Prostate gland (tissue), 2 donors: ENCODE results near the gene ATG101. TPM values are rescaled to one million over a fixed set of nuclear protein-coding genes. Genes with fewer than 3 reads are reported as not detected.

Experiments used
- DNase-seq: peaks from one replicate; pipeline ENCODE4 v3.0.0-alpha.2; 2019; ENCODE audit warnings: low spot score
- H3K27ac ChIP-seq, 2 donors: fragments of 200-600 bp; sonication (generic); 2 replicates each; pipeline ENCODE4 v1.5.1; 2017 to 2019
- H3K27me3 ChIP-seq: fragments of 200-600 bp; sonication (generic); replicated peaks from 2 replicates; pipeline ENCODE4 v1.5.1; 2019; ENCODE audit not compliant: insufficient read depth
- H3K36me3 ChIP-seq, 2 donors: fragments of 200-600 bp; sonication (generic); 1 replicate in 1 of 2; 2 replicates in 1 of 2; pipeline versions ENCODE4 v1.5.1 to v1.8.1; 2017 to 2019
- H3K4me1 ChIP-seq: fragments of 200-600 bp; sonication (generic); replicated peaks from 2 replicates; pipeline ENCODE4 v1.5.1; 2019
- H3K4me3 ChIP-seq, 2 donors: fragments of 200-600 bp; sonication (generic); 2 replicates each; pipeline ENCODE4 v1.5.1; 2017 to 2019
- H3K9me3 ChIP-seq: fragments of 200-600 bp; sonication (generic); 2 replicates; pipeline ENCODE4 v1.5.1; 2017
- POLR2A ChIP-seq: fragments of 450-650 bp; IDR thresholded peaks from one replicate; pipeline ENCODE4 v1.6.1; 2016; ENCODE audit warnings: antibody characterized with exemption, mild to moderate bottlenecking
- POLR2AphosphoS5 ChIP-seq: sonication (generic); formaldehyde crosslinking; IDR thresholded peaks from one replicate; pipeline ENCODE4 v1.6.1; 2017; ENCODE audit warnings: antibody characterized with exemption
- WGBS: methylation state at CpG from one replicate; pipeline ENCODE4 v1.1.5; 2018; 5-methylcytosine and 5-hydroxymethylcytosine counted together
- intact Hi-C: fragments of 100-400 bp; cut with DNase I; formaldehyde crosslinking; loops from one replicate; pipeline ENCODE4 v1.14.2; 2022
- total RNA-seq, 2 donors: library from RNA; depleted of rRNA; stranded (reverse); fragments of >200 nt; gene quantifications; one replicate each; pipeline ENCODE4 v1.1.0, GENCODE V29; 2016
- TF ChIP-seq, protein P1 (sequence below), 4 experiments: fragments of 200-600 bp in 2 of 4; fragments of 450-650 bp in 2 of 4; sonication (generic) in 2 of 4; IDR thresholded peaks; 1 replicate in 3 of 4; 2 replicates in 1 of 4; pipeline ENCODE4 v1.5.1; 2016 to 2019; ENCODE audit warnings: antibody characterized with exemption in 4 of 4, mild to moderate bottlenecking in 2 of 4, moderate library complexity in 2 of 4

The ATG101 gene
- total RNA-seq, 2 donors from 2014 or later: 60.0 to 64.1 TPM

DNA sequence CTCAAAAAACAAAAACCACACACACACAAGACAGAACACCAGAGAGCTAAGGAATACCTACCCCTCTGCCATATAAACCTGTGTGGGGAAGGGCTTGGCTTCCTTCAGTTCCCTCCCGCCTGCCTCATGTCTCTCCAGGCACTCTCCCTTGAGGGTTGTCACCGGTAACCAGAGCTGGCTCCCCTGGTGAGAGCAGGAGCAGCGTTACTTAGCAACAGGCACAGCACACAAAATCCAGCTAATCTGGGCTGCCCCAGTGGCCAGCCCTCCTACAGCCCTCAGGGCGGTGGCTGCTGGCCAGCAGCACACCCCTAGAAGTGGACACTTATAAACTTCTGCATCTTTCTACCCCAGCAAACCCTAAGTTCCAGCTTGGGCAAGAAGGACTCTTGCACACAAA, 40.1 kb upstream of the ATG101 start:
- H3K4me1 ChIP-seq: peaks cover 5% of the 10 kb centered on the region
- no peaks in the 10 kb centered on the region for H3K36me3 ChIP-seq
- no peak for DNase-seq
- intact Hi-C loops: no loop called here
- 45% methylated on average over 4 of the region's 4 CpGs for whole genome bisulfite sequencing
- no peaks in the 10 kb centered on the region for H3K9me3 ChIP-seq
- no peaks in the 10 kb centered on the region for H3K27me3 ChIP-seq
- TF ChIP-seq POLR2AphosphoS5 (peak; percentile 36), POLR2A (no peak)
- TF ChIP-seq, protein P1, sequence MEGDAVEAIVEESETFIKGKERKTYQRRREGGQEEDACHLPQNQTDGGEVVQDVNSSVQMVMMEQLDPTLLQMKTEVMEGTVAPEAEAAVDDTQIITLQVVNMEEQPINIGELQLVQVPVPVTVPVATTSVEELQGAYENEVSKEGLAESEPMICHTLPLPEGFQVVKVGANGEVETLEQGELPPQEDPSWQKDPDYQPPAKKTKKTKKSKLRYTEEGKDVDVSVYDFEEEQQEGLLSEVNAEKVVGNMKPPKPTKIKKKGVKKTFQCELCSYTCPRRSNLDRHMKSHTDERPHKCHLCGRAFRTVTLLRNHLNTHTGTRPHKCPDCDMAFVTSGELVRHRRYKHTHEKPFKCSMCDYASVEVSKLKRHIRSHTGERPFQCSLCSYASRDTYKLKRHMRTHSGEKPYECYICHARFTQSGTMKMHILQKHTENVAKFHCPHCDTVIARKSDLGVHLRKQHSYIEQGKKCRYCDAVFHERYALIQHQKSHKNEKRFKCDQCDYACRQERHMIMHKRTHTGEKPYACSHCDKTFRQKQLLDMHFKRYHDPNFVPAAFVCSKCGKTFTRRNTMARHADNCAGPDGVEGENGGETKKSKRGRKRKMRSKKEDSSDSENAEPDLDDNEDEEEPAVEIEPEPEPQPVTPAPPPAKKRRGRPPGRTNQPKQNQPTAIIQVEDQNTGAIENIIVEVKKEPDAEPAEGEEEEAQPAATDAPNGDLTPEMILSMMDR (IDR thresholded peaks at IDR 0.05): no peak
- no peak overlapping the region for H3K4me3 ChIP-seq
- H3K27ac ChIP-seq: peak overlapping the region in 1 of 2 donors; percentile 97

DNA sequence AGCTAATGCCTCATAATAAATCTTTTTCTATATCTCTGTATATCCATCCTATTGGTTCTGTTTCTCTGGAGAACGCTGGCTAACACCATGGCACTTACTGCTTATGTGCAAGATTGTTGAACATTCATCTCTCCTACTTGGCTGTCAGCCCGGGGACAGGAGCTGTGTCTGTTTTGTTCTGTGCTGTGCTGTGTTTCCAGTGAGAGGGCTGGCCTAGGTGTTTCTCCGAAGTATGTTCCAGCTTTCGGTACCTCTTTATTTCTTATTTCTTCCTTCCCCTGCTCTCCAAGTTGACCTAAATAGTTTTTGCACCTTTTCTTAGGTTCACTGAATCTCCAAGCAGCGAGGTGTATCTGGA, 37.4 kb upstream of the ATG101 start:
- Histone ChIP-seq H3K27ac (peak overlapping the region; percentile 94 to 97), H3K4me3 (peak overlapping the region in 1 of 2 donors; percentile 16)
- WGBS: 0% methylated on average over 5 of the region's 5 CpGs

DNA sequence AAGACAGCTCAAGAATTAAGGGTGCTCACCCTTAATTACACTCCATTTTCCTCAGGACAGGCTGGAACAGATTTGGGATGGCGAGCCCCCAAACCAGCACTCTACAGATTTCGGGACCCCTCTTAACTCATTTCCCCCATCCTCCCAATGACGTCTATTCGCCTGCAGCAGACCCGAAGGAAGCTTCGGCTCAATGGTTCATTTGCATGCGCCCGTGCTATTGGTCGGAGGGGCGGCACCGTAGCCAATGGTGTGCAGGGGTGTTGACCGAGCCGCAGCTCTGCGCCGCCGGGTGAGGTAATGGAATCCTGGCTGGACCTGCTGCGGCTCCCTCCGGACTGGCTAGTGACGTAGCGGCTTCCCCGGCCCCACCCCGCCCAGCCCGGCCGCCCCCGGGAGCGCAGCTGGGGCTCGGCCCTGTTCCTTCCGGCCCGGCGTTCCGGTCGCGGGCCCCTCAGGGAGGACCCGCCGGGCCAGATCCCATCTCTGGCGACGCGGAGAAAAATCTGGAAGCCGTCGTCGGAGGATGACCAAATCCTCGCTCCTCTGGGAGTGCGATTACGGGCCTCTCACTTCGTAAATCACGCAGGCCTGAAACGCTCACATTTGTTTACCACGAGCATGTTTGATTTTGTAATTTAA, 36.9 kb upstream of the ATG101 start:
- Histone ChIP-seq H3K4me3 (peak overlapping the region; percentile 18 to 33), H3K36me3 (no peaks in the 10 kb centered on the region), H3K9me3 (no peaks in the 10 kb centered on the region), H3K27ac (peak overlapping the region; percentile 94 to 97), H3K4me1 (peaks cover 5% of the 10 kb centered on the region), H3K27me3 (no peaks in the 10 kb centered on the region)
- intact Hi-C loops: loop anchor here (2.0 kb wide), 1 partner anchor 18 kb away; the partner anchor contains the start of gene NR4A1
- DNase-seq: peak; percentile 99
- peak; percentile 93 for TF ChIP-seq POLR2A
- peak; percentile 99 for TF ChIP-seq POLR2AphosphoS5
- TF ChIP-seq, protein P1 (IDR thresholded peaks at IDR 0.05): peak in 1 of 4 experiments; percentile 8
- under 1% methylated on average over 38 of the region's 48 CpGs for WGBS

More for the DNA sequence above, 37.4 kb upstream of the ATG101 start:
- peak; percentile 93 for DNase-seq
- no peaks in the 10 kb centered on the region for H3K27me3 ChIP-seq
- intact Hi-C loops: loop anchor here (2.0 kb wide), 1 partner anchor 18 kb away; the partner anchor contains the start of gene NR4A1
- no peaks in the 10 kb centered on the region for H3K36me3 ChIP-seq
- TF ChIP-seq POLR2A: no peak
- TF ChIP-seq, protein P1 (IDR thresholded peaks at IDR 0.05): no peak
- TF ChIP-seq POLR2AphosphoS5: no peak
- no peaks in the 10 kb centered on the region for H3K9me3 ChIP-seq
- H3K4me1 ChIP-seq: peaks cover 5% of the 10 kb centered on the region

DNA sequence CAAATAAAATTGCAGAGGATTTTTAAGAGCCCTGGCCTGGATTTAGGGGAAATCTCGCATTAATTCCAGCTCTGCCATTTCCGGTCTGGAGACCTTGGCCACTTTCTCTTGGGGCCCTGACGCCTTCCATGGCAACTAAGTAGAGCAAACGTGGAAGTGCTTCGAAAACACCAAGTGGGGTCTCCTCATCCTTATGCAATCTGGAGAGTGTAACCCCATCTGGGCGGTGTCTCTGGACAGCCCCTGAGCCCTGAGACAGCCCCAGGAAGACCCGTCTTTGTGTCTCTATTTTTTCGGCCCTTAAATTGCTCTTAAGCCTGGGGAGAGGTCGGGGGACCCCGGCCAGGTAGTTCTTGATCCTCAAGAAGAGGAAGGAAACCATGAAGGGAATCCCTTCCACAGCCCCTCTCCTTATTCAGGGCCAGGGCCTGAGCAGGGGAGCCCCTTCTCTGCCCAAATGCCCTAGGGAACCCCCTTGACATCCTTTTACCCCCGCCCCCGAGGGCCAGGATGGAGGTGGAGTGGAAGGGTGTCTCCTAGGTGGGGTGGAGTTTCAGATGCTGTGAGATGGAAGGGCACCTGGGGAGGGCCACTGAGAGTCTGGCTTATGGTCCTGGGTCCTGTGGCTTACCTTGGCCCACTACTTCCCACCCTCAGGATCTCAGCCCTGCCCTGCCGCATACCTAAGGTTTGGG, 36.2 kb upstream of the ATG101 start:
- no peaks in the 10 kb centered on the region for H3K9me3 ChIP-seq
- H3K36me3 ChIP-seq: no peaks in the 10 kb centered on the region
- DNase-seq: no peak
- 68% methylated on average over 13 of the region's 13 CpGs for WGBS
- peak overlapping the region; percentile 94 to 97 for H3K27ac ChIP-seq
- H3K4me3 ChIP-seq: peak overlapping the region; percentile 18 to 33
- intact Hi-C loops: loop anchor here (2.0 kb wide), 1 partner anchor 17 kb away; the partner anchor contains the start of gene NR4A1
- no peak for TF ChIP-seq POLR2A
- TF ChIP-seq, protein P1 (IDR thresholded peaks at IDR 0.05): no peak
- no peak for TF ChIP-seq POLR2AphosphoS5
- no peaks in the 10 kb centered on the region for H3K27me3 ChIP-seq
- peaks cover 5% of the 10 kb centered on the region for H3K4me1 ChIP-seq
